T-cell (primary cell): ENCODE results near the gene GDPD1. TPM values are rescaled to one million over a fixed set of nuclear protein-coding genes. Genes with fewer than 3 reads are reported as not detected.

Experiments
- ATAC-seq, 4 experiments: fragments of 200-7000 bp in 3 of 4; fragments of 150-1000 bp in 1 of 4; cut with Tn5 transposase; replicated peaks in 1 of 4; 1 replicate in 3 of 4; 2 replicates in 1 of 4; pipeline ENCODE4 v1.10.0; 2021; ENCODE audit warnings: moderate library complexity in 3 of 4, mild to moderate bottlenecking in 2 of 4, moderate number of reproducible peaks in 1 of 4
- CTCF ChIA-PET, 2 donors: fragments of 300-600 bp; sonication (Branson Sonifier 250); formaldehyde crosslinking; loops; one replicate each; lab custom pipeline; 2022; ENCODE audit warnings: antibody characterized with exemption in 2 of 2; lab: Charles Lee
- POLR2A ChIA-PET, 2 donors: fragments of 300-600 bp; sonication (Branson Sonifier 250); formaldehyde crosslinking; loops; one replicate each; lab custom pipeline; 2022; ENCODE audit warnings: antibody characterized with exemption in 2 of 2; lab: Charles Lee
- DNase-seq, 35 experiments: peaks; one replicate each; pipeline versions ENCODE4 v3.0.0 to v3.0.0-alpha.2; 2013 to 2023
- H3K27ac ChIP-seq: one replicate; pipeline ENCODE4 v1.5.1; 2013; ENCODE audit warnings: low read length
- H3K27me3 ChIP-seq, 2 experiments: replicated peaks in 1 of 2; 1 replicate in 1 of 2; 2 replicates in 1 of 2; pipeline versions ENCODE4 v1.6.1 to v1.7.0; 2013; ENCODE audit warnings: low read length in 1 of 2, mixed read lengths in 1 of 2; ENCODE audit not compliant: control insufficient read depth in 2 of 2, insufficient read depth in 2 of 2; ENCODE audit errors: extremely low read depth in 1 of 2
- H3K36me3 ChIP-seq, 2 donors: 1 replicate in 1 of 2; 2 replicates in 1 of 2; pipeline versions ENCODE4 v1.6.1 to v1.7.0; 2013; ENCODE audit warnings: low read length in 1 of 2; ENCODE audit not compliant: control insufficient read depth in 2 of 2, insufficient read depth in 1 of 2; ENCODE audit errors: extremely low read depth in 1 of 2
- H3K4me1 ChIP-seq, 2 experiments: 1 replicate in 1 of 2; 2 replicates in 1 of 2; pipeline versions ENCODE4 v1.6.1 to v1.7.0; 2013; ENCODE audit warnings: low read length in 2 of 2, mixed read lengths in 1 of 2; ENCODE audit not compliant: insufficient read depth in 2 of 2, control insufficient read depth in 1 of 2; ENCODE audit errors: extremely low read depth in 1 of 2
- H3K4me3 ChIP-seq, 2 donors: 1 replicate in 1 of 2; 2 replicates in 1 of 2; pipeline versions ENCODE4 v1.5.1 to v1.7.0; 2013; ENCODE audit warnings: mild to moderate bottlenecking in 2 of 2, low read length in 1 of 2, moderate library complexity in 1 of 2; ENCODE audit not compliant: control insufficient read depth in 1 of 2; ENCODE audit errors: extremely low read depth in 1 of 2
- H3K9me3 ChIP-seq: 2 replicates; pipeline ENCODE4 v1.7.0; 2013
- H3K27ac Mint-ChIP-seq, 2 donors: one replicate each; pipeline ENCODE4 v1.8.0; 2020 to 2021; ENCODE audit warnings: mild to moderate bottlenecking in 2 of 2, mixed read lengths in 2 of 2
- H3K27me3 Mint-ChIP-seq, 2 donors: one replicate each; pipeline ENCODE4 v1.8.0; 2021 to 2022; ENCODE audit warnings: mixed read lengths in 2 of 2
- H3K36me3 Mint-ChIP-seq: one replicate; pipeline ENCODE4 v1.8.0; 2021; ENCODE audit warnings: mixed read lengths
- H3K4me1 Mint-ChIP-seq, 3 donors: one replicate each; pipeline ENCODE4 v1.8.0; 2020 to 2022; ENCODE audit warnings: mixed read lengths in 3 of 3, mild to moderate bottlenecking in 1 of 3
- H3K4me3 Mint-ChIP-seq, 3 donors: one replicate each; pipeline ENCODE4 v1.8.0; 2020 to 2022; ENCODE audit warnings: mild to moderate bottlenecking in 3 of 3, mixed read lengths in 3 of 3, moderate library complexity in 3 of 3
- H3K9me3 Mint-ChIP-seq, 3 donors: one replicate each; pipeline ENCODE4 v1.8.0; 2020 to 2022; ENCODE audit warnings: mixed read lengths in 3 of 3
- WGBS: methylation state at CpG from one replicate; pipeline ENCODE4 v1.1.5; 2013; ENCODE audit warnings: missing lambda C conversion rate; ENCODE audit not compliant: insufficient coverage; 5-methylcytosine and 5-hydroxymethylcytosine counted together
- total RNA-seq, 35 experiments: library from RNA in 6 of 35; stranded (reverse) in 6 of 35; fragments of 120-200 nt in 1 of 35; gene quantifications; one replicate each; pipeline versions ENCODE4 v1.2.1 to v1.2.4 and lab custom pipeline; 2013 to 2026

The GDPD1 gene
- total RNA-seq, 5 donors from 2014 or later (not counting 1 experiment from before 2014, with no cell fraction given) = 2.4 to 4.9 (median 3.1) TPM

- POLR2A ChIA-PET = no interaction called here
- H3K4me1 Mint-ChIP-seq = no peaks in the 10 kb centered on the region
- no peaks in the 10 kb centered on the region for H3K36me3 Mint-ChIP-seq
- no peaks in the 10 kb centered on the region for H3K9me3 ChIP-seq
- ATAC-seq (no peak), DNase-seq (no peak)
- H3K36me3 ChIP-seq = no peaks in the 10 kb centered on the region
- no peak overlapping the region for H3K4me3 ChIP-seq
- CTCF ChIA-PET = no interaction called here
- H3K9me3 Mint-ChIP-seq = no peaks in the 10 kb centered on the region
- no peaks in the 10 kb centered on the region for H3K4me1 ChIP-seq
- WGBS = 80% methylated on average over 2 of the region's 2 CpGs
- H3K4me3 Mint-ChIP-seq = no peak overlapping the region
- H3K27ac ChIP-seq = no peak overlapping the region
- no peak overlapping the region for H3K27ac Mint-ChIP-seq
- H3K27me3 ChIP-seq = no peaks in the 10 kb centered on the region
- no peaks in the 10 kb centered on the region for H3K27me3 Mint-ChIP-seq
Measured at GRCh38 chr17:59260722-59261121, 40.4 kb downstream of the GDPD1 start.

GRCh38 chr17:59266745-59267144 lies 46.4 kb downstream of the GDPD1 start:
- H3K4me3 ChIP-seq = no peak overlapping the region
- no peak for ATAC-seq
- H3K27me3 Mint-ChIP-seq = no peaks in the 10 kb centered on the region
- POLR2A ChIA-PET = no interaction called here
- no peaks in the 10 kb centered on the region for H3K9me3 Mint-ChIP-seq
- H3K27ac Mint-ChIP-seq = no peak overlapping the region
- no peaks in the 10 kb centered on the region for H3K4me1 Mint-ChIP-seq
- CTCF ChIA-PET = interaction anchor here (0.7 kb wide), 2 partner anchors 24 to 538 kb away, joined by 3 read pairs; no protein-coding TSS in a partner anchor
- no peaks in the 10 kb centered on the region for H3K9me3 ChIP-seq
- peaks cover 8% of the 10 kb centered on the region for H3K36me3 Mint-ChIP-seq
- WGBS = no CpG with 5 or more reads among the region's 4 CpGs
- peaks cover 0 to 5% of the 10 kb centered on the region in 2 donors for H3K36me3 ChIP-seq
- no peak overlapping the region for H3K4me3 Mint-ChIP-seq
- H3K4me1 ChIP-seq = no peaks in the 10 kb centered on the region
- no peak overlapping the region for H3K27ac ChIP-seq
- no peak for DNase-seq
- no peaks in the 10 kb centered on the region for H3K27me3 ChIP-seq

- WGBS = no CpG with 5 or more reads among the region's 5 CpGs
Measured at GRCh38 chr17:59267776-59268175, 47.5 kb downstream of the GDPD1 start.

DNA sequence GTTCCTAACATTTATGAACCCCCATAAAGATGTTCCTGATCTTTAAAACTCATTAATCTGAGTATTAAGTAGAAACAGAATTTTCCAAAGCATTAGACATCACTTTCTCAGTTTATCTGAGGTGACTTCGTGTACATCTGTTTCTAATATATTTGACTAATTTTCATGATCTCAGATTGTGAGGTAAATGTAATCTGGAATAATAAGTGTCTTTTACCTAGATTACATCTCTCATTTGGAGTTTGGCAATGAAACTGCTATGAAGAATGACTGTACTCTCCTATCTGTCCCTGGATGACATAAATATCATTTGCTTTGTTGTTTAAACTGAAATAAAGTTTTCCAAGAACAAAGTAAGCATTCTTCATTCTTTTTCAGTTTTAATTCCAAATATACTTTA lies 55.3 kb downstream of the GDPD1 start:
- POLR2A ChIA-PET = no interaction called here

More at GRCh38 chr17:59267776-59268175, 47.5 kb downstream of the GDPD1 start:
- ChIA-PET POLR2A (no interaction called here), CTCF (interaction anchor here in 1 of 2 donors (0.7 kb wide), 1 partner anchor 591 kb away, joined by 3 read pairs; no protein-coding TSS in a partner anchor)
- Histone ChIP-seq H3K4me1 (no peaks in the 10 kb centered on the region), H3K4me3 (no peak overlapping the region), H3K27me3 (no peaks in the 10 kb centered on the region), H3K27ac (no peak overlapping the region), H3K9me3 (no peaks in the 10 kb centered on the region), H3K36me3 (peaks cover 2 to 5% of the 10 kb centered on the region in 2 donors)
- ATAC-seq = no peak
- H3K27ac Mint-ChIP-seq = no peak overlapping the region
- no peak overlapping the region for H3K4me3 Mint-ChIP-seq
- no peaks in the 10 kb centered on the region for H3K27me3 Mint-ChIP-seq
- DNase-seq = no peak
- peaks cover 18% of the 10 kb centered on the region for H3K36me3 Mint-ChIP-seq
- no peaks in the 10 kb centered on the region for H3K4me1 Mint-ChIP-seq
- no peaks in the 10 kb centered on the region for H3K9me3 Mint-ChIP-seq

GRCh38 chr17:59277031-59277430 lies 56.7 kb downstream of the GDPD1 start:
- no CpG with 5 or more reads among the region's 4 CpGs for whole genome bisulfite sequencing

More for the DNA sequence above, 55.3 kb downstream of the GDPD1 start:
- Histone ChIP-seq H3K27me3 (no peaks in the 10 kb centered on the region), H3K9me3 (no peaks in the 10 kb centered on the region), H3K4me1 (no peaks in the 10 kb centered on the region), H3K36me3 (peaks cover 0 to 2% of the 10 kb centered on the region in 2 donors), H3K27ac (no peak overlapping the region), H3K4me3 (no peak overlapping the region)
- Mint-ChIP-seq H3K4me3 (no peak overlapping the region), H3K27ac (no peak overlapping the region), H3K27me3 (no peaks in the 10 kb centered on the region), H3K9me3 (no peaks in the 10 kb centered on the region), H3K36me3 (peaks cover 22% of the 10 kb centered on the region), H3K4me1 (peaks cover 0 to 3% (median 0%) of the 10 kb centered on the region in 3 donors)
- no peak for DNase-seq
- CTCF ChIA-PET = no interaction called here
- no peak for ATAC-seq
- WGBS = no CpG with 5 or more reads among the region's 1 CpG

DNA sequence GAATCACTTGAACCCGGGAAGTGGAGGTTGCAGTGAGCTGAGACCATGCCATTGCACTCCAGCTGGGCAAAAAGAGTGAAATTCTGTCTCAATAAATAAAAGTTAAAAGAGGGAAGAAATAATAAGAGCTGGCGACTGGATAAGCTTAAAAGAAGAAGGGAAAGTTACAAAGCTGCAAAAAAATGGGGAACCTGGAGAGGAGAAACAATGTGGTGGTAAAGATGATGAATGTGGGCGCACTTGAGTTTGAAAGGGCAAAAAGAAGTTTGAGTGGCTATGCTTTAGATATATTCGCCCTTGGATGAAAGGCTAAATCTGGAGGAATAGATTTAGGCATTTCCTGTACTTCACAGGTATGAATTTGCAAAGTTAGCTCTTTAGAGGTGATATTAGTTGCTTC lies 58.1 kb downstream of the GDPD1 start:
- Mint-ChIP-seq H3K4me3 (no peak overlapping the region), H3K9me3 (no peaks in the 10 kb centered on the region), H3K36me3 (peaks cover 9% of the 10 kb centered on the region), H3K27me3 (no peaks in the 10 kb centered on the region), H3K27ac (no peak overlapping the region), H3K4me1 (peaks cover 0 to 3% (median 0%) of the 10 kb centered on the region in 3 donors)
- H3K27me3 ChIP-seq = no peaks in the 10 kb centered on the region
- no peaks in the 10 kb centered on the region for H3K36me3 ChIP-seq
- POLR2A ChIA-PET = interaction anchor here in 1 of 2 donors (0.6 to 0.7 kb wide), 2 partner anchors 271 to 1300 kb away, joined by 3 to 5 read pairs; no protein-coding TSS in a partner anchor
- H3K4me1 ChIP-seq = no peaks in the 10 kb centered on the region
- ATAC-seq (no peak), DNase-seq (no peak)
- H3K4me3 ChIP-seq = no peak overlapping the region
- WGBS = 94% methylated on average over 3 of the region's 4 CpGs
- no peaks in the 10 kb centered on the region for H3K9me3 ChIP-seq
- CTCF ChIA-PET = interaction anchor here (0.6 to 0.7 kb wide), 3 partner anchors 9 to 199 kb away, joined by 3 to 7 read pairs (median 3); no protein-coding TSS in a partner anchor
- no peak overlapping the region for H3K27ac ChIP-seq

More at GRCh38 chr17:59277031-59277430, 56.7 kb downstream of the GDPD1 start:
- no peak for DNase-seq
- no peaks in the 10 kb centered on the region for H3K9me3 ChIP-seq
- CTCF ChIA-PET = no interaction called here
- H3K4me3 ChIP-seq = no peak overlapping the region
- Mint-ChIP-seq H3K9me3 (no peaks in the 10 kb centered on the region), H3K27me3 (no peaks in the 10 kb centered on the region), H3K27ac (no peak overlapping the region), H3K36me3 (peaks cover 18% of the 10 kb centered on the region), H3K4me1 (peaks cover 0 to 3% (median 0%) of the 10 kb centered on the region in 3 donors), H3K4me3 (no peak overlapping the region)
- H3K4me1 ChIP-seq = no peaks in the 10 kb centered on the region
- no peak for ATAC-seq
- peaks cover 0 to 2% of the 10 kb centered on the region in 2 donors for H3K36me3 ChIP-seq
- no peaks in the 10 kb centered on the region for H3K27me3 ChIP-seq
- no peak overlapping the region for H3K27ac ChIP-seq
- POLR2A ChIA-PET = interaction anchor here in 1 of 2 donors (0.7 kb wide), 1 partner anchor 541 kb away, joined by 3 read pairs; no protein-coding TSS in a partner anchor
